Iris pigment epithelial cell (primary cell): ENCODE data around the gene RFPL1.

ENCODE experiments used
- DNase-seq: peaks from one replicate; pipeline ENCODE4 v3.0.0-alpha.2; 2011; ENCODE audit warnings: low read depth

RFPL1 gene

DNA sequence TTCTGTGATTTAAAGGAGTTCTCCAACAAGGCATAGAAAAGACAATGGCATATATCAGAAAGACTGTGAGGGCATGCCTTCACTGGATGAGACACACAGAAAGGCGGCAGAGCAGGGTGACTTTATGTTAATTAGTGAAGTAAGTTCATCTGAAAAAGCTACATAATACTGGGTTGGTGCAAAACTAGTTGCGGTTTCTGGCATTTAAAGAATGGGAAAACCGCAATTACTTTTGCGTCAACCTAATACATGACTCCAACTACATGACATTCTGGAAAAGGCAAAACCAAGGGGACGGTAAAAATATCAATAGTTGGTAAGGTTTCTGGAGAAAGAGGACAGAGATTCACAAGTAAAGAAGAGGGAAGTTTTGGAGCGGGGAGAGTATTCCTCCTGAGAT lies 5.1 kb downstream of the RFPL1 start:
- DNase-seq, result no peak

DNA sequence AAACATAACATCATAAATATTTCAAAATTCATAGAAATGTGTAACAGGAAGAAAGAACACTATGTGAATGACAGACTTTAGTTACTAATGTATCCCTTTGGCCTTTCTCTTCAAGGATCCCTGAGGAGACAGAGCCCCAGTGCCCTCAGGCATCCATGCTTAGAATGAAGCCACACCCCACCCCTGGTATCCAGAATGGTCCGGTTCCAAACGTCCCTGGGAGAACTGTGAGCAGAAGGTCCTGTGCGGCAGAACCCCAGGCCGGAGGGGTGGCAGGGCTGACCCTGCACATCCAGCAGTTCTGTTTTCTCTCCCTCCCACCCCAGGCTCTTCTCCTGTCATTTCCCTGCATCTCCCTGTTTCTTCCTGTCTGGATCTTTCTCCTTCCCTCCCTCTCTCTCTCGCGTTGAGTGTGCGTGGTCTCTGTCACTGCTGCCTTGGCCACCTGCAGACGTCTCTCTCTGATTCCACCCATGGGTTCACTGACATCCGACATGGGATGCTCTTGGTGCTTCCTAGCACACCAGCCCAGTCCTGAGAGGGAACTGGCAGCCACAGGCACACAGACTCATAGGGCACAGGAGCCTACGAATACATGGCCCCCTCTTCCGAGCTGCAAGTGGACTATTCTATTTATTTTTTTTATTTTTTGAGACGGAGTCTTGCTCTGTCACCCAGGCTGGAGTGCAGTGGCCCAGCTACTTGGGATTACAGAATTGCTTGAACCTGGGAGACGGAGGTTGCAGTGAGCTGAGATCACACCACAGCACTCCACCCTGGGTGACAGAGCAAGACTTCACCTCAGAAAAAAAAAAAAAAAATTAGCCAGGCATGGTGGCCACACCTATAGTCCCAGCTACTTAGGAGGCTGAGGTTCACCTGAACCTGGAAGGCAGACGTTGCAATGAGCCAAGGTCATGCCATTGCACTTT lies 5.7 kb downstream of the RFPL1 start:
- DNase-seq, result no peak

DNA sequence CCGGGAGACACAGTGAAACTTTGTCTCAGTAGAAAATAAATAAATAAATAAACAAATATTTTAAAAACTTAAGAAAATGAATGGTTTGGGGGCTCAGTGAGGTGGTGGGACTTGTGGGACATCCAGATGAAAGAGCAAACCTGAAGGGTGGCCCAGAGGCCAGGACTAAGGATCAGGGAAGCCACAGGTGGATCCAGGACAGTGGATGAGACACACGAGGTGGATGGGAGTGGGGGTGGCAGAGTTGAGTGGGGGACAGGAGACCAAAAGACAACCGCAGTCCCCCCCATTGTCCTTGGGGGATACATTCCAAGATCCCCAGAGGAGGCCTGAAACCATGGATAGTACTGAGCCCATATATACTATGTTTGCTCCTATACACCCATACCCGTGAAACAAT lies 7.1 kb downstream of the RFPL1 start:
- no peak for DNase-seq

DNA sequence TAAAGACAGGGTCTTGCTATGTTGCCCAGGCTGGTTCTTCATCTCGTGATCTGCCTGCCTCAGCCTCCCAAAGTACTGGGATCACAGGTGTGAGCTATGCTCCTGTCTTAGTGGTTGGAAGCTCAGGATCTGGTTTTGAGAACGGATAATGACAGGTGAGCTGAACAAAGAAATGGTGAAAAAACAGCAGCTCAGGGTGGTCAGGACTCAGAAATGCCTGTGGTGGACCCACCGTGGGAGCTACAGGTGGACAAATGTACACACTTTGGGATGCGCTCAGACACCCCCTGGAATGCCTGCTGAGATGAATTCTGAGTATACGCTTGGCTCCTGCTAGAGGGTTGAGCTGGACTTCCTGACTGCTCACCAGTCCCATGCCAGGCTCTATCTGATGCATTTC lies 9.5 kb downstream of the RFPL1 start:
- DNase-seq, result no peak

DNA sequence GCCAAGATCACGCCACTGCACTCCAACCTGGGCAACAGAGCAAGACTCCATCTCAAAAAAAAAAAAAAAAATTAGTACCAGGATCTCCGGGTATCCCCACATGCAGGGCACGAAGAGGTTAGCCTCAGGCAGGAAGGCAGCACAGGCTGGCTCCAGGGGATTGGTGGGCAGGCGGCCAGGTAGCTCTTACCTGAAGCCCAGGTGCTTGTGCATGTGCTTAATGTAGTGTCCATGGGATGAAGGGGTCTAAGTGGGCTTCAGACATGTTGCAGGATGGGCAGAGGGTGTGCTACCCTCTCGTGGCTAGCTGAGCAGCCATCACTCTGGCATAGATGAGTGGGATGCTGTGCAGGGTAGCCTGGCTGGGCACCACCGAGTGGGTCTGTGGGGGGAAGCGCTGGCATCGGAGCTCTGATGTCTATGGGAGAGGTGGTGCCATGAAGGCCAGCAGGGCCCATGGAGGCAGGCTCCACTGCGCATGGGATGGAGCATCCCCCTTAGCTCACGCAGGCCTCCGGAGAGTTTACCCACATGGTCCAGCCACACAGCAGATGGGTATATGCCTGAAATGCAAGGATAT lies 11.0 kb downstream of the RFPL1 start:
- DNase-seq, result no peak

DNA sequence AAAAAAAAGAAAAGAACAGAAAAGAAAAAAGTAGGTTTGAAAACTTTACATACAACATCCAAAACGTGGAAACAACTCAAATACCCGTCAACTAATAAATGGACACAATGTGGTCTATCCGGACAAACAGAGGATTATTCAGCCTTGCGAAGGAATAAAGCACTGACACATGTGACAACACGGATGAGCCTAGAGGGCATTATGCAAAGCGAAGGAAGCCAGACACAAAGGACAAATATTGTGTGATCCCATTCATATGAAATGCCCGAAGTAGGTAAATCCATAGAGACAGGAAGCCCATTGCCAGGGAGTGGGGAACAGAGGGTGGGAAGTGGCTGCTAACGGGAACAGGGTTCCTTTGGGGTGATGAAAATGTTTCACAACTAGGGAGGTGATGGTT lies 11.8 kb downstream of the RFPL1 start:
- no peak for DNase-seq

DNA sequence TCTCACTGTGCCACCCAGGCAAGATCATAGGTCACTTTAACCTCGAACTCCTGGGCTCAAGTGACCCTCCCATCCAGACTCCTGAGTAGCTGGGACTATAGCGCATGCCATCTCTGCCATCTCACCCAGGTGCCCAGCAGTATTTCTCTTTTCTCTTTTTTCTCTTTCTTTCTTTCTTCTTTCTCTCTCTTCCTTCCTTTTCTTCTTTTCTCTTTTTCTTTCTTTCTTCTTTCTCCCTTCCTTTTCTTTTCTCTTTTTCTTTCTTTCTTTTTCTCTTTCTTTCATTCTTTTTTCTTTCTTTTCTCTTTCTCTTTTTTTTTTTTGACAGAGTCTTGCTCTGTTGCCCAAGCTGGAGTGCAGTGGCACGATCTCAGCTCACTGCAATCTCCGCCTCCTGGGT lies 13.5 kb downstream of the RFPL1 start:
- DNase-seq, result no peak

DNA sequence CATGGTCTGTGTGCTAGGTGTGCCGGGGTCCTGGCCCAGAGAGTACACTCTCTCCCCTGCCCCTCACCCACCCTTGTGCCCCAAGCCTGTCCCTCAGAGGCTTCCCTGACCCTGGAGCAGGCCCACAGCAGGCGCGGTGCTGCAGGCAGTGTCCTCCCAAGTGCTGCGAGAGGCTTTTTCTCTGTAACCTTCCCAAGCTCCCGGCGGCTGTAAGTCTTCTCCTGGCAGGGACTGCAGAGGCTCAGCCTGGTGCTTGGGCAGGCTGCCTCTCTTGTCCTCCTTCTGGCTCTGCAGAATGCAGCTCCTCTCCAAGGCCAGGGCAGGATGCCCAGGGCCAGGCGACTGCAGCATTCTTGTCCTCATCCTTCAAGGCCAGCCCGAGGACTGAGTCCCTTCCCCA lies 15.9 kb downstream of the RFPL1 start:
- DNase-seq, result no peak

DNA sequence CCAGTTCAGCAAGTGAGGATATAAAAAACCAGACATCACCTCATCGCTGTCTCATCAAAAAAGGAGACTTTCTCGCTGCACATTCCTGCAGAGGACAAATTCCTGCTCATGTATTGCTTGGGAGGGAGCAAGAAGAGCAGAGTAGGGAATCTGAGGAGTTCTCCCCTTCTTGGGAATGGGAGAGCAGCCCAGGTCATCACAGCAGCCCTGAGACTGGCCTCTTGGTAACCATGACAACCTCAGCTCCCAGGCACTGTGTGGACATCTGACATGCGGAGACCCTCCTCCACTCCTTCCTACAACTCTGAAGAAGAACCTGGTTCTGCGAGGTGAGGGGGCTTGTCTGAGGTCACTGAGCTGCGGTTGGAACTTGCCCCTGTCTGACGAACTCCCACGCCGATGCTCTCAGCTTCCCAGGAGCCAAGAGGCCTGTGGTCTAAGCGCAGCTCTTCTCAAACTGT lies 17.9 kb downstream of the RFPL1 start:
- DNase-seq, result peak; percentile 70

DNA sequence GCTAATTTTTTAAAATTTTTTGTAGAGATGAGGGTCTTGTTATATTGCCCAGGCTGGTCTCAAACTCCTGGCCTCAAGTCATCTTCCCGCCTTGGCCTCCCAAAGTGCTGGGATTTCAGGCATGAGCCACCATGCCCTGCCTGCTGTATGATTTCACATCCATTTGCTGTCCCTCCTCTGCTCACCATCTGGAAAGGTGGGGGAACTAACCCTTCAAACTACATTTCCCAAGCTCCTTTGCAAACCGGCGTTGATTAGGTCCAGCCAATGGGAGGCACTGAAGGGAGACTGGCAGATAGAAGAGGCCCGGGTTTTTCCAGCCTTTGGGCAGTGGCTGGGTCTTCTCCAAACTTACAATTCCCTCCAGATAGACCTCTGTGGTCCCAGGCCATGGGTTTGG lies 19.3 kb downstream of the RFPL1 start:
- DNase-seq, result peak; percentile 66

DNA sequence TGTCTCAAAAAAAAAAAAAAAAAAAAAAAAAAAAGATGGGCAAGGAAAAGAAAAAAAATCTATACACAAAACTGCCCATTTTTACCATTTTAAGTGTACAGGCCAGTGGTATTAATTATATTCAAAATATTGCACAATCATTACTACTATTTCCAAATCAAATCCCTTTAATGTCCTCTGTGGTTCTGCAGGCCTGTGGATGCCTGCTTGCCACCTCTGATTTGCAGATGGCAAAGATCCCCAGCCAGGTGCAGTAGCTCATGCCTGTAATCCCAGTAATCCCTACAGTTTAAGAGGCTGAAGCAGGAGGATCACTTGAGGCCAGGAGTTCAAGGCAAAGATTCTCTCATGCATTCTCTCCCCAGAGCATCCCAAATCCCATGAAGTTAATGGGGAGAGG lies 20.2 kb downstream of the RFPL1 start:
- no peak for DNase-seq

DNA sequence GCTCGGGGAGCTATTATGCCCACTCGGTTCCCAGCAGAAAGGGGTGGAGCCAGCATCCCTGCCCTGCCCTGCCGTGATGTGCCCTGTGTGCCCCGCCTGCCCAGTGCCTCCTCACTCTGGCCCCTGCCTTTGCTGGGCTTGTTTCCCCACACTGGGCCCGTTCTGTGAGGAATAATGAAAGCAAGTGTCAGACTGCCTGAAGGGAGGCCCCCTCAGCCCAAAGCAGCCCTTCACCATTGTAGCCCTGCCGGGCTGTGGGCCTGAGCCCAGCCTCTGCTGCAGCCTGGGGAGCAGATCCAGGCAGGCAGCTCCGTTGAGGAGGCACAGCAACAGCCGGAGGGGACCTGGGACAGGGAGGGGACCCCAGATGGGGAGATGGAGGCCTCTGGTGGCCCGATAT lies 21.4 kb downstream of the RFPL1 start:
- DNase-seq, result no peak

DNA sequence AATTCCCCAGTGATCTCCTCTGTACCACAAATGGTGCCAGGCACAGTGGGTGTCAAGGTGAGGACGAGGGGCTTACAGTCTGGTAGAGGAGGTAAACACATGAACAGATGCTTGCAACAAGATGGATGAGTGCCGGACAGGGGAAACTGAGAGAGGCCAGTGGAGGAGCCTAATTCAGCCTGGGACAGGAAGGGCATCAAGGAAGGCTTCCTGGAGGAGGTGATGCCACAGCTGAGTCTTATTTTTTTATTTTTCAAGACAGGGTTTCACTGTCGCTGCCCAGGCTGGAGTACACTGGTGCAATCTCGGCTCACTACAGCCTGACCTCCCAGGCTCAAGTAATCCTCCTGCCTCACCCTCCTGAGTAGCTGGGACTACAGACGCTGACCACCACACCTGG lies 22.9 kb downstream of the RFPL1 start:
- DNase-seq, result no peak

DNA sequence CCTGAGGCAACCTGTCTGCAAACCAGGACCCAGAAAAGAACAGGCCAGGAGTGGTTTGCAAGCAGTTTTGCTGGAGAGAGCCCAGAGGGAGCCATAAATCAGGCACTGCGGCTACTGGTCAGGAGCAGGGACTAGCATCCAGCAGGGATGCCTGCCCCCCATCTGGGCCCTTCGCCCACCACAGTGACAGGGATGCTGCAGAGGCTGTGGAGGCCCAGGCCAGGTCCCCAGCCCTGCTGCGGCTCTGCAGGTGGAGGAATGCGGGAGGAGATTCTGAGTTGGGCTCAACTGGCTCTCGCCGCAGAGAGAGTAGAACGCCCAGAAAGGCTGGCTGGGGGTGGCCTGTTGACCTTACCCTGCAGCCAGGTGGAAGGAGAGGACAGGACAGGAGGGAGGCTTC lies 25.2 kb downstream of the RFPL1 start:
- DNase-seq, result no peak

DNA sequence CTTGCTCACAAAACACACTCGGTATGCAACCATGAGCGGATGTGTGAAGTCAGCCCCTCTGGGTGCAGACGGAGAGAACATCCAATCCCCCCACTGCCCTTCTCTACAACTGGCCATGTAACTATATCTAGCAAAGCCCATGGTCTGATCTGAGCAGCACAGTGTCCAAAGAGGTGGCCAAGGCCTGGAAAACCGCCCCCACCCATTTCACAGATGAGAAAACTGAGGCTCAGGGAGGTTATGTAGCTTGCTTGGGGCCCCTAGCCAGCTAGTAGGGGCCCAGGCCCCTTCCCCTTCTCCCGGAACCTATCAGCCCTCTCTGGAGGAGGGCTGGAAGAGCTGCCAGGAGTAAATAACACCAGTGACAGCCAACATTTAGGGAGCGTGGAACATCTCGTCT lies 26.2 kb downstream of the RFPL1 start:
- no peak for DNase-seq

DNA sequence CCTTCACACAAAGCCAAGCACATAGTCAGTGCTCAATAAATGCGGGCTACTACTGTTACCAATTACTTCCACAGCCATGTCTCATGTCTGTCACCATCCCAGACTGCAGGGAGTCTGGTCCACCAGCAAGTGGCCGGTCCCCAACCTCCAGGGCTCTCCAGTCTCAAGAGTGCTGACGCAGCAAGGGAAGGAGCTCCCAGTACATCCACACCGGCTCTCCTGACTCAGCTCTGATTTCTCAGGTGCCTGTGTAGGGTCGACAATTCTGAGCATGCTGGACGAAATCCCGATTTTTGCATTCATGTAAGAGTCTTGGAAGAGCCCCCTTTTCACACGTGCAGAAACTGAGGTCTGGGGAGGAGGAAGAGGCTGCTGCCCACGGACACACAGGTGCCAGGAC lies 31.4 kb downstream of the RFPL1 start:
- no peak for DNase-seq

DNA sequence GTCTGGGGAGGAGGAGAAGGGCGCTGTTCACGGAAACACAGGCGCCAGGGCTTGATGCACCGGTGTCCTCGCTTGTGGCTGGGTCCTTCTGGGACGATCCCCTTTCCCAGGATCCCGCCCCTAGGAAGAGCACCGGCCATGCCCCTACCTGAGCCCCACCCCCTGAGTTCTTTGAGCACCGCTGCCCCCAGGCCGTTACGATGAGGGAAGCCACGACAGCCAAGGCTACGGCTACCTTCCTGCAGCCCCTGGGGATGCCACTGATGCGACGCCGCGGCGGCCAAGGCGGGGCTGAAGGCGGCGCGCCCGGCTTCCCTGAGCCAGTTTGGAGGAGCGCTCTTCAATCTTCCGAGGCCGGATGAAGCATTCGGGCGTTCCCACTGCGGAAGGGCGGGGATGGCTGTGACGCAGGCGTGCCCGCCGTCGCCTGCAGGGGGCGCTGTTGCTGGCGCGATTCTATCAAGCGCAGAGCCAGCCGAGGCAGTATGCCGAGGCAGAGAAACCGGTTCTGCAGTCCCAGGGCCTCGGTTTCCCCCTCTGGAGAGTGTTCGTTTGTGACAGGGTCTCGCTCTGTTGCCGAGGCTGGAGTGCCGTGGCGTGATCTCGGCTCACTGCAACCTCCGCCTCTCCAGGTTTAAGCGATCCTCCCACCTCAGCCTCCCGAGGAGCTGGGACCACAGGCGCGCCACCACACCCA lies 31.9 kb downstream of the RFPL1 start:
- peak; percentile 57 for DNase-seq

DNA sequence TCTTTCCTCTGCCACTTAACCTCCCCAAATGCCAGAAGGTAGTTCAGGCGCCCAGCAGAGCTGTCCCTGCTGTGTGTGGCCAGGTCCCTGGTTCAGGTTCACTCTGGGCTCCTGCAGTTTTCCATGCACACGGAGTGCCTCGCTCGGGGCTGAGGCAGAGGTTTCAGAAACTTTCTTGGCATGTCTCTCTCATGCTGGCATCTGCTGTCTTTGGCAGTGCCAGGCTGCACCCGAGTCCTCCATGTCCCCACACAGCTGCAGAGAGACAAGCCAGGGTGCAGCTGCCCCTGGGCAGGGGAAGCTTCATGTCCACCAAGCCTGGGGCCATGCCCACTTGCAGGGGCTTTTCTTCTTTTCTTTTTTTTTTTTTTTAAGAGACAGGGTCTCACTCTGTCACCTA lies 34.6 kb downstream of the RFPL1 start:
- no peak for DNase-seq

DNA sequence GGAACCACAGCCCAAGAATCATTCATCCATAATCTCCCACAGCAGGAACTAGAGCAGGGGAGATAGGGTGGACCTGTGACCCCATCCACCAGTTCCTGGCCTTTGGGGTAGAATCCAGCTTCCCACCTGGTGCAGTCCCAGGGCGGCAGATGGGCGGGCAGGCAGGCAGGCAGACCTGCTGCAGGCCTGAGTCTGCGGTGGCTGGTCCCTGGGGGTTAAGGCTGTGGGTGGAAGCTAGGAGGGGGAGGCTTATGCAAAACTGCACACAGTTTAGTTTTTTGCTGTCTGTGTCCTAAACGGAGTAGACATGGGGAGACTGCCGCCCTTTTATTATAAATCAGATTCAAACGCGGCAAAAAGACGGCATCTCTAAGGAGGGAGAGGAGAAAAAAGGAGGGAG lies 37.2 kb downstream of the RFPL1 start:
- DNase-seq, result no peak

DNA sequence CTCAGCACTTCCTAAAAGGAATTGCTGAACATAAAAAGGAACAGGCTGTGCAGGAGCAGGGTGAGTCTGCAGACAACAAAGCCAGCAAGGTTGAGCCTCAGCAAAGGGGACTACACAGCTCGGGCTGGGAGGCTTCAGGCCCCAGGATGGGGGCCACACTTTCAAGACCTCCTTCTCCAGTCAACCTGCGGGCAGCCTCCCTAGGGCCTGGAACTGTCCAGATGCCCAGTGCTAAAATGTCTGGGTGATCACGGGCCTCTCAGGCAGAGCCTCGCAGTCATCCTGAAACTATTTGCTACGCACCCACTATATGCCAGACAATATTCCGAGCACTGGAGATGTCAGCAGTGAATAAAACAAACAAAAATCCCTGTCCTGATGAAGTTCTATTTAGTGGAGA lies 37.7 kb downstream of the RFPL1 start:
- no peak for DNase-seq

DNA sequence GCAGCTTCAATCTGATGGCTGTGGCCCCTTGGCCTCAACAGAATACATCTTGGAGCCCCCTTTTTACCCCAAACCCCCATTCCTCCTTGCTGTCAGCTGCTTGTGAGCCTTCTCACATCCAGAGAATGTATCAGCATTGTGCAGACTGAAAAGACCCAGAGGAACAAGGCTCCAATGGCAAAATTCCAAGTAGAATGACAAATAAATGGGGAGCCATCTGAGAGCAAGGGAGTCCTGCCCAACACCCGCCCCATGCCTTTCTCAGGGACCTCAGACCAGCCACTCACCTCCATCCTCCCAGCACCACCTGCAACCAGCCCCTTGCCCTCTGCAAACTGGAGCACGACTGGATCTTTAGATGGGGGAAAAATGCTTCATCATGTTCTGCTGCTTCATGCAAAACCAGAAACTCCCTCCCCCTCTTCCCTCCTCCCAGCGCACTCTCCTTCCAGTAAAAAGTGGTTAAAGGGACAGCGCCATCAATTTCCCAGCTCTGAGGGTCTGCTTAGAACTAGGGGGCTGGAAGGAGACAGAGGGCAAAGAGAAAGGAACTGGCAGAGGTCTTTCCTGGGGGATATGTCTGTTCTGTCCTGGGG lies 39.4 kb downstream of the RFPL1 start:
- no peak for DNase-seq
